Activated gamma-delta T cell (primary cell): ENCODE data around the gene BNC2.

Experiments used
- DNase-seq: peaks from one replicate; lab custom pipeline; 2025; lab: John Stamatoyannopoulos, UW

Gene BNC2

GRCh38 chr9:16627967-16628366, 242.5 kb downstream of the BNC2 start:
- DNase-seq = no peak

GRCh38 chr9:16627521-16627920, 242.9 kb downstream of the BNC2 start:
- no peak for DNase-seq

- DNase-seq = no peak
Measured at GRCh38 chr9:16626577-16627130, 243.8 kb downstream of the BNC2 start.

- DNase-seq = no peak
Measured at GRCh38 chr9:16625811-16626210, 244.7 kb downstream of the BNC2 start.

GRCh38 chr9:16625161-16625631, 245.3 kb downstream of the BNC2 start:
- no peak for DNase-seq

GRCh38 chr9:16624744-16625117, 245.7 kb downstream of the BNC2 start:
- DNase-seq = no peak

- no peak for DNase-seq
Measured at GRCh38 chr9:16623989-16624743, 246.3 kb downstream of the BNC2 start.

GRCh38 chr9:16622541-16622940, 247.9 kb downstream of the BNC2 start:
- DNase-seq = no peak

GRCh38 chr9:16619914-16620520, 250.5 kb downstream of the BNC2 start:
- no peak for DNase-seq

GRCh38 chr9:16619402-16619801, 251.1 kb downstream of the BNC2 start:
- no peak for DNase-seq

- DNase-seq = no peak
Measured at GRCh38 chr9:16618524-16618923, 251.9 kb downstream of the BNC2 start.

GRCh38 chr9:16616686-16617085, 253.8 kb downstream of the BNC2 start:
- no peak for DNase-seq

GRCh38 chr9:16615451-16615850, 255.0 kb downstream of the BNC2 start:
- no peak for DNase-seq

GRCh38 chr9:16613605-16614004, 256.9 kb downstream of the BNC2 start:
- no peak for DNase-seq

GRCh38 chr9:16613051-16613450, 257.4 kb downstream of the BNC2 start:
- no peak for DNase-seq

GRCh38 chr9:16612627-16613026, 257.8 kb downstream of the BNC2 start:
- DNase-seq = no peak

- DNase-seq = no peak
Measured at GRCh38 chr9:16611983-16612382, 258.5 kb downstream of the BNC2 start.

GRCh38 chr9:16611001-16611400, 259.5 kb downstream of the BNC2 start:
- DNase-seq = no peak

GRCh38 chr9:16610538-16610937, 259.9 kb downstream of the BNC2 start:
- DNase-seq = no peak

- no peak for DNase-seq
Measured at GRCh38 chr9:16608906-16609305, 261.6 kb downstream of the BNC2 start.

GRCh38 chr9:16602494-16602893, 268.0 kb downstream of the BNC2 start:
- no peak for DNase-seq

- no peak for DNase-seq
Measured at GRCh38 chr9:16601991-16602390, 268.5 kb downstream of the BNC2 start.

- DNase-seq = no peak
Measured at GRCh38 chr9:16598316-16598715, 272.2 kb downstream of the BNC2 start.
